Colonic mucosa (tissue), 4 donors: ENCODE results near the gene CDCA3. TPM values are rescaled to one million over a fixed set of nuclear protein-coding genes. Genes with fewer than 3 reads are reported as not detected.

Source experiments
- DNase-seq: peaks from one replicate; pipeline ENCODE4 v3.0.0-alpha.2; 2020
- H3K27ac ChIP-seq: fragments of 200-600 bp; one replicate; pipeline ENCODE4 v1.8.0; 2021
- H3K27me3 ChIP-seq: fragments of 200-600 bp; one replicate; pipeline ENCODE4 v1.8.0; 2021
- H3K36me3 ChIP-seq: fragments of 200-600 bp; one replicate; pipeline ENCODE4 v1.8.0; 2021
- H3K4me1 ChIP-seq: fragments of 200-600 bp; one replicate; pipeline ENCODE4 v1.8.0; 2021; ENCODE audit warnings: mild to moderate bottlenecking
- H3K4me3 ChIP-seq: fragments of 200-600 bp; one replicate; pipeline ENCODE4 v1.8.0; 2021
- H3K9ac ChIP-seq, 2 donors: one replicate each; pipeline ENCODE4 v1.7.0; 2013; ENCODE audit warnings: control low read depth in 2 of 2, low read depth in 2 of 2, low read length in 2 of 2
- H3K9me3 ChIP-seq: fragments of 200-600 bp; one replicate; pipeline ENCODE4 v1.8.0; 2021
- intact Hi-C: fragments of 100-400 bp; cut with DNase I; formaldehyde crosslinking; loops from one replicate; pipeline ENCODE4 v1.14.1; 2022
- total RNA-seq, 2 donors: library from RNA; stranded (reverse); fragmentation: NEBNext Ultra II Directional in 1 of 2; extraction: Animal tissue kit (Norgen Biotek cat#: 25700) in 1 of 2; gene quantifications; one replicate each; pipeline ENCODE4 v1.2.1, GENCODE V29; 2021
- TF ChIP-seq, protein P1 (sequence below): fragments of 200-600 bp; IDR thresholded peaks from one replicate; pipeline ENCODE4 v1.8.0; 2022; ENCODE audit warnings: antibody characterized with exemption, mild to moderate bottlenecking
- donor health status: healthy.
- donor health status: DM: no; HTN: no; CAD: no.
- donor health status: DM: no; HTN: no; CAD: no.

CDCA3 gene
- total RNA-seq, 2 donors from 2014 or later, result 11.4 to 63.7 TPM

DNA sequence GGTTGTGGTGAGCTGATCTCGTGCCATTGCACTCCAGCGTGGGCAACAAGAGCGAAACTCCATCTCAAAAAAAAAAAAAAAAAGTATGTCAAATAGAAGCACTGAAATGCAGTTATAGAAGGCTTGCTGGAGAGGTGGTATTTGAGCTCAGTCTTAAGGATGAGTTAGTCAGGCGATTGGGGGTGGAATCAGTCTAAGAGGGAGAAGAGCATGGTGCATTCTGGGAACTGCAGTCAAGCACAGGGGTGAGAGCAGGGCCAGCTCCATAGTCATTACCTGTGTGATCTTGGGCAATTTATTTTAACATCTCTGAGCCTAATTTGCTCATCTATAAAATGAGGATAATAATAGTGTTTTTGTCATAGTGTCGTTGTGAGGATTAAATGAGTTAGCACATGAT is 16.2 kb downstream of the CDCA3 start:
- no peak for DNase-seq
- H3K9ac ChIP-seq, result no peak overlapping the region
- H3K36me3 ChIP-seq, result no peaks in the 10 kb centered on the region
- H3K9me3 ChIP-seq, result no peaks in the 10 kb centered on the region
- no peaks in the 10 kb centered on the region for H3K4me1 ChIP-seq
- intact Hi-C loops, result no loop called here
- TF ChIP-seq, protein P1, sequence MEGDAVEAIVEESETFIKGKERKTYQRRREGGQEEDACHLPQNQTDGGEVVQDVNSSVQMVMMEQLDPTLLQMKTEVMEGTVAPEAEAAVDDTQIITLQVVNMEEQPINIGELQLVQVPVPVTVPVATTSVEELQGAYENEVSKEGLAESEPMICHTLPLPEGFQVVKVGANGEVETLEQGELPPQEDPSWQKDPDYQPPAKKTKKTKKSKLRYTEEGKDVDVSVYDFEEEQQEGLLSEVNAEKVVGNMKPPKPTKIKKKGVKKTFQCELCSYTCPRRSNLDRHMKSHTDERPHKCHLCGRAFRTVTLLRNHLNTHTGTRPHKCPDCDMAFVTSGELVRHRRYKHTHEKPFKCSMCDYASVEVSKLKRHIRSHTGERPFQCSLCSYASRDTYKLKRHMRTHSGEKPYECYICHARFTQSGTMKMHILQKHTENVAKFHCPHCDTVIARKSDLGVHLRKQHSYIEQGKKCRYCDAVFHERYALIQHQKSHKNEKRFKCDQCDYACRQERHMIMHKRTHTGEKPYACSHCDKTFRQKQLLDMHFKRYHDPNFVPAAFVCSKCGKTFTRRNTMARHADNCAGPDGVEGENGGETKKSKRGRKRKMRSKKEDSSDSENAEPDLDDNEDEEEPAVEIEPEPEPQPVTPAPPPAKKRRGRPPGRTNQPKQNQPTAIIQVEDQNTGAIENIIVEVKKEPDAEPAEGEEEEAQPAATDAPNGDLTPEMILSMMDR, result no peak
- H3K27ac ChIP-seq, result no peak overlapping the region
- no peak overlapping the region for H3K4me3 ChIP-seq
- H3K27me3 ChIP-seq, result peaks cover 4% of the 10 kb centered on the region

DNA sequence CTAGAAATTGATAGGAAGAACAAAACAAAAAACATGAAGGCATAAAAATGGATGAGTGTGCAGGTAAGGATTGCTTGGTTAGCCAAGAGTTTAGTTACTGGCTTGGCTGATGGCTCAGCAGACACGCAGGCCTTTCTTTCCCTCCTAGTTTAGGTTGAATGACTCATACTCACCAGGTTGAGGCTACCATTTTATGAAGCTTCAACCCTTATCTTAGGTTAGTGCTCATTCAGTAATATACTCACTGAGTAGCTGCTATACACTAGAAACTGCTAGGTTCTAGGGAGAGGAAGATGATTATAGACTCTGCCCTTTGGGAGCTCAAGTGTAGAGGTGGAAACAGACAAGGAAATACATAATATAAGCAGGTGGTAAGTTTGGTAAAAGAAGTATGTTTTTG is 16.8 kb downstream of the CDCA3 start:
- no peak for DNase-seq
- Histone ChIP-seq H3K27me3 (peaks cover 10% of the 10 kb centered on the region), H3K9ac (no peak overlapping the region), H3K4me3 (no peak overlapping the region), H3K27ac (no peak overlapping the region), H3K9me3 (no peaks in the 10 kb centered on the region), H3K4me1 (no peaks in the 10 kb centered on the region), H3K36me3 (no peaks in the 10 kb centered on the region)
- TF ChIP-seq, protein P1, result no peak
- intact Hi-C loops, result no loop called here

DNA sequence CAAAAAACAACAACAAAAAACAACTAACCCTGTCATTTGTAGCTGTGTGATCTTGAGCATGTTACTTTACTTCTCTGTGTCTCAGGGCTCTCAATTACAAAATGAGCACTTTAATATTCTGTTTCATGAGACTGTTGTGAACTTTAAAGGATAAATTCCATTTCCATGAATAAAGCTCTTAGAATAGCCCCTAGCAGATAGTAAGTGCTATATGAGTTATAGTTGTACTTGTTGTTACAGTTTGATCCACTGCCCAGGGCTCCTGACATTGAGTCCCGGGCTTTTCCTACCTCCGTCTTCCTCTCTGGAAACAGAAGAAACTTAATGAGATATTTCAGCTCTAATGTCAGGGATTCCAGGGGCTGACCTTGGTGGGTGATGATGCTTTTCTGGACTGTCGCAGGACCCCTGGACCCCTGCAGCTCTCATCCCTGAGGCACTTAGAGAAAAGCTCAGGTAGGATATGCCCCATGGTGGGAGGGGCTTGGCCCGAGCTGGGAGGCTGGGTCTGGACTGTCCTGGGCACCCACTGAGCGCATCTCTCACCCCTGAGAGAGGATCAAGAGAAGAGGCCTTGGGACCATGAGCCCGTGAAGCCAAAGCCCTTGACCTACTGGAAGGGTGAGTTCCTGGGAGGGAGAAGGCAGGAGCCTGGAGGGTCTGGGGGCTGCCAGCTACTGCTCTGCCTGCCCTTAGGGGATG is 17.7 kb downstream of the CDCA3 start:
- no peak for DNase-seq
- H3K27ac ChIP-seq, result no peak overlapping the region
- H3K9ac ChIP-seq, result no peak overlapping the region

DNA sequence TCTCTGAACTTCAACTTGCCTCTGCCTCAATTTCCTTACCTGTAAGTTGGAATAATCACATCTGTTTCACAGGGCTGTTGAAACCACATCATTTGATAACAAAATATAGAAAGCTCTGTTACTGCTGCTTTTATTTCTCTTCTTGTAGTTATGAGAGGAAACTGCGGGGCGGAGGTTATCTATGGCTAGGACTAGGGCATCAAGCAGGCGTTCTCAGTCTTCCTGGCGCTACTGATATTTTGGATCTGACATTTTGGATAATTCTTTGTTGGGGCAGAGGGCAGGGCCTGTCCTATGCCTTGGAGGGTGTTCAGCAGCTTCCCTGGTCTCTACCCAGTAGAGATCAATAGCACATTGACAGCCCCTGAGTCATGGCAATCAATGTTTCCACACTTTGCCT is 19.0 kb downstream of the CDCA3 start:
- H3K27ac ChIP-seq, result no peak overlapping the region
- no peak for DNase-seq
- intact Hi-C loops, result no loop called here
- H3K9me3 ChIP-seq, result no peaks in the 10 kb centered on the region
- H3K36me3 ChIP-seq, result no peaks in the 10 kb centered on the region
- H3K27me3 ChIP-seq, result peaks cover 16% of the 10 kb centered on the region
- H3K4me1 ChIP-seq, result no peaks in the 10 kb centered on the region
- no peak overlapping the region for H3K4me3 ChIP-seq
- H3K9ac ChIP-seq, result no peak overlapping the region
- TF ChIP-seq, protein P1, result no peak

More for the DNA sequence above, 17.7 kb downstream of the CDCA3 start:
- intact Hi-C loops, result no loop called here
- no peaks in the 10 kb centered on the region for H3K36me3 ChIP-seq
- no peak overlapping the region for H3K4me3 ChIP-seq
- TF ChIP-seq, protein P1, result no peak
- no peaks in the 10 kb centered on the region for H3K9me3 ChIP-seq
- no peaks in the 10 kb centered on the region for H3K4me1 ChIP-seq
- peaks cover 16% of the 10 kb centered on the region for H3K27me3 ChIP-seq

DNA sequence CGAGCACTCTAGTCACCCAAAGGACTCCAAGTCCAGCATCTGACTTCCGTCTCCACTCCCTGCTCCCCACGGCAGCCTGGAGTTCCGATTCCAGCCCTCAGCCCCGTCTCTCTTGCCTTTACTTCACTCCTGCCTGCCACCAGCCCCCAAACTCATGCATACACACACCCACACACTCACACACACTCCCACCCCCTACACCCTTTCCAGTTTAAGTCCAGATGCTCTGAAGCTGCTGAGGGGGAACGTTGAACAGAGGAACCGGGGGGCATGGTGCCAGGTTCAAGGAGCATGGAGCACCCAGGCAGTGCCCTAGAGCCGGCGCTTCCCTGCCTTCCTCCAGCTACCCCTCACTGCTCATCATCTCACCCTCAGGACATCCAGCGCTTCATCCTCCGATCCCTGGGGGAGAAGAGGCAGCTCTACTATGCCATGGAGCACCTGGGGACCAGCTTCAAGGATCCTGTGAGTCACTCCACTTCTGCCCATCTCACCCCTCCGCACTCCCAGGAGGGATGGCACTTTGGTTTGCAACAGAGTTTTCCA is 19.6 kb downstream of the CDCA3 start:
- no peaks in the 10 kb centered on the region for H3K36me3 ChIP-seq
- TF ChIP-seq, protein P1, result no peak
- intact Hi-C loops, result no loop called here
- H3K27me3 ChIP-seq, result peaks cover 16% of the 10 kb centered on the region
- H3K4me3 ChIP-seq, result no peak overlapping the region
- no peak for DNase-seq
- H3K9me3 ChIP-seq, result no peaks in the 10 kb centered on the region
- no peak overlapping the region for H3K27ac ChIP-seq
- no peak overlapping the region for H3K9ac ChIP-seq
- no peaks in the 10 kb centered on the region for H3K4me1 ChIP-seq
